ENCODE measurements around the gene NOXO1. TPM values are rescaled to one million over a fixed set of nuclear protein-coding genes. Genes with fewer than 3 reads are reported as not detected.
"Not testable (repeated sequence)": the region's sequence is repeated elsewhere in the genome, so short reads cannot be mapped to it uniquely, and the experiment has no call there.

NOXO1 gene
- total RNA-seq, 1 donor from 2014 or later = 1.6 TPM

DNA sequence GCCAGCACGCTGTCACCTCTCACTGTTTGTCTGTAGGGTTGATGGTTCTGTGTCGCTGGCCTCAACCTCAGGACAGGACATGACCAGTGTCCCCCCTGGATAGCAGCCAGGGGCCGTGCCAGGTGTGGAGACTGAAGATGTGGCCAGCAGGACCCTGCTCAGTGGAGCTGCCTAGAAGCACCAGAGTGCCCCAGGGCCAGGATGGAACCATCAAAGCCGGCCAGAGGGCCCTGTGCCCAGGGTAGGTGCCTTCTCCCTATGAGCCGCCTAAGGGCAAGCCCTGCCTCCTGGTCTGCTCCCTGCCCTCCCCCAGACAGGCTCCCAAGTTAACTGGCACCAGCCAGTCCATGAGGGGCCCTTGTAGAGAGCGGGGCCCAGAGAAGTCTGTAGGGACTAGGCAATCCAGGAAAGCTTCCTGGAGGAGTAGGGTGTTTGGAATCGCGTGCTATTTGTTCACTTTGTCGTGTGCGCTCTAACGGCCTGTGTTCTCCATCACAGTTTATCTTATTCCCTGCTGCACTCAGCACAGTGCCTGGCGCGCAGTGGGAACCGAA, 22.5 kb downstream of the NOXO1 start:
- H3K27me3 ChIP-seq (ENCODE audit: control insufficient read depth, insufficient read depth, low read length) = no peaks in the 10 kb centered on the region
- peak overlapping the region; percentile 89 for H3K4me3 ChIP-seq (ENCODE audit: low read depth, low read length)
- no peak for TF ChIP-seq CTCF (IDR thresholded peaks at IDR 0.05; ENCODE audit: insufficient read depth, low read length, severe bottlenecking)
- no peak for FAIRE-seq
- H3K36me3 ChIP-seq (ENCODE audit: control insufficient read depth, insufficient read depth, low read length) = peaks cover 12% of the 10 kb centered on the region
- DNase-seq (ENCODE audit: low read depth) = no peak

DNA sequence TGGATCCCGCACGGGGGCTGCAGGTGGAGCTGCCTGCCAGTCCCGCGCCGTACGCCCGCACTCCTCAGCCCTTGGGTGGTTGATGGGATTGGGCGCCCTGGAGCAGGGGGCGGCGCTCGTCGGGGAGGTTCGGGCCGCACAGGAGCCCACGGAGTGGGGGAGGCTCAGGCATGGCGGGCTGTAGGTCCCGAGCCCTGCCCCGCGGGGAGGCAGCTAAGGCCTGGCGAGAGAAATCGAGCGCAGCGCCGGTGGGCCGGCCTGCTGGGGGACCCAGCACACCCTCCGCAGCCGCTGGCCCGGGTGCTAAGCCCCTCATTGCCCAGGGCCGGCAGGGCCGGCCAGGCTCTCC, 23.2 kb downstream of the NOXO1 start:
- not testable (repeated sequence) for DNase-seq (ENCODE audit: low read depth); H3K27me3 ChIP-seq (ENCODE audit: control insufficient read depth, insufficient read depth, low read length); FAIRE-seq; H3K4me3 ChIP-seq (ENCODE audit: low read depth, low read length); H3K36me3 ChIP-seq (ENCODE audit: control insufficient read depth, insufficient read depth, low read length)

- H3K27me3 ChIP-seq (ENCODE audit: control insufficient read depth, insufficient read depth, low read length); FAIRE-seq; H3K4me3 ChIP-seq (ENCODE audit: low read depth, low read length); DNase-seq (ENCODE audit: low read depth); H3K36me3 ChIP-seq (ENCODE audit: control insufficient read depth, insufficient read depth, low read length): not testable (repeated sequence)
Observed at GRCh38 chr16:1957434-1958142, 23.7 kb downstream of the NOXO1 start.

GRCh38 chr16:1953734-1954133, 27.5 kb downstream of the NOXO1 start:
- H3K4me3 ChIP-seq (ENCODE audit: low read depth, low read length) = no peak overlapping the region
- no peaks in the 10 kb centered on the region for H3K36me3 ChIP-seq (ENCODE audit: control insufficient read depth, insufficient read depth, low read length)
- no peak for TF ChIP-seq CTCF (IDR thresholded peaks at IDR 0.05; ENCODE audit: insufficient read depth, low read length, severe bottlenecking)
- DNase-seq (ENCODE audit: low read depth) (no peak), FAIRE-seq (no peak)
- no peaks in the 10 kb centered on the region for H3K27me3 ChIP-seq (ENCODE audit: control insufficient read depth, insufficient read depth, low read length)

- no peak for DNase-seq (ENCODE audit: low read depth)
- no peak for TF ChIP-seq CTCF (IDR thresholded peaks at IDR 0.05; ENCODE audit: insufficient read depth, low read length, severe bottlenecking)
- H3K36me3 ChIP-seq (ENCODE audit: control insufficient read depth, insufficient read depth, low read length) = no peaks in the 10 kb centered on the region
- no peaks in the 10 kb centered on the region for H3K27me3 ChIP-seq (ENCODE audit: control insufficient read depth, insufficient read depth, low read length)
- H3K4me3 ChIP-seq (ENCODE audit: low read depth, low read length) = no peak overlapping the region
- FAIRE-seq = no peak
Observed at GRCh38 chr16:1950559-1950958, 30.7 kb downstream of the NOXO1 start.

GRCh38 chr16:1950047-1950446, 31.2 kb downstream of the NOXO1 start:
- Histone ChIP-seq H3K36me3 (ENCODE audit: control insufficient read depth, insufficient read depth, low read length) (no peaks in the 10 kb centered on the region), H3K27me3 (ENCODE audit: control insufficient read depth, insufficient read depth, low read length) (no peaks in the 10 kb centered on the region), H3K4me3 (ENCODE audit: low read depth, low read length) (no peak overlapping the region)
- TF ChIP-seq CTCF (IDR thresholded peaks at IDR 0.05; ENCODE audit: insufficient read depth, low read length, severe bottlenecking) = peak; percentile 39
- peak; percentile 89 for DNase-seq (ENCODE audit: low read depth)
- FAIRE-seq = no peak

GRCh38 chr16:1949507-1949906, 31.8 kb downstream of the NOXO1 start:
- no peak for FAIRE-seq
- DNase-seq (ENCODE audit: low read depth) = peak; percentile 51
- Histone ChIP-seq H3K27me3 (ENCODE audit: control insufficient read depth, insufficient read depth, low read length) (no peaks in the 10 kb centered on the region), H3K4me3 (ENCODE audit: low read depth, low read length) (no peak overlapping the region), H3K36me3 (ENCODE audit: control insufficient read depth, insufficient read depth, low read length) (no peaks in the 10 kb centered on the region)
- TF ChIP-seq CTCF (IDR thresholded peaks at IDR 0.05; ENCODE audit: insufficient read depth, low read length, severe bottlenecking) = no peak
